Limb (tissue), 2 donors: Measurements from ENCODE around the gene GPHN.

ENCODE experiments used
- DNase-seq, 2 donors: peaks; one replicate each; pipeline ENCODE4 v3.0.0-alpha.2; 2016; ENCODE audit errors: extremely low spot score in 2 of 2

The GPHN gene

GRCh38 chr14:67221248-67221981, 713.5 kb downstream of the GPHN start:
- no peak for DNase-seq

- no peak for DNase-seq
Measured at GRCh38 chr14:67221982-67222328, 714.0 kb downstream of the GPHN start.

- no peak for DNase-seq
Measured at GRCh38 chr14:67225523-67225922, 717.6 kb downstream of the GPHN start.

GRCh38 chr14:67228325-67228984, 720.5 kb downstream of the GPHN start:
- no peak for DNase-seq
